ENCODE results near the gene CDKN2B.

- TF ChIP-seq, protein P1, sequence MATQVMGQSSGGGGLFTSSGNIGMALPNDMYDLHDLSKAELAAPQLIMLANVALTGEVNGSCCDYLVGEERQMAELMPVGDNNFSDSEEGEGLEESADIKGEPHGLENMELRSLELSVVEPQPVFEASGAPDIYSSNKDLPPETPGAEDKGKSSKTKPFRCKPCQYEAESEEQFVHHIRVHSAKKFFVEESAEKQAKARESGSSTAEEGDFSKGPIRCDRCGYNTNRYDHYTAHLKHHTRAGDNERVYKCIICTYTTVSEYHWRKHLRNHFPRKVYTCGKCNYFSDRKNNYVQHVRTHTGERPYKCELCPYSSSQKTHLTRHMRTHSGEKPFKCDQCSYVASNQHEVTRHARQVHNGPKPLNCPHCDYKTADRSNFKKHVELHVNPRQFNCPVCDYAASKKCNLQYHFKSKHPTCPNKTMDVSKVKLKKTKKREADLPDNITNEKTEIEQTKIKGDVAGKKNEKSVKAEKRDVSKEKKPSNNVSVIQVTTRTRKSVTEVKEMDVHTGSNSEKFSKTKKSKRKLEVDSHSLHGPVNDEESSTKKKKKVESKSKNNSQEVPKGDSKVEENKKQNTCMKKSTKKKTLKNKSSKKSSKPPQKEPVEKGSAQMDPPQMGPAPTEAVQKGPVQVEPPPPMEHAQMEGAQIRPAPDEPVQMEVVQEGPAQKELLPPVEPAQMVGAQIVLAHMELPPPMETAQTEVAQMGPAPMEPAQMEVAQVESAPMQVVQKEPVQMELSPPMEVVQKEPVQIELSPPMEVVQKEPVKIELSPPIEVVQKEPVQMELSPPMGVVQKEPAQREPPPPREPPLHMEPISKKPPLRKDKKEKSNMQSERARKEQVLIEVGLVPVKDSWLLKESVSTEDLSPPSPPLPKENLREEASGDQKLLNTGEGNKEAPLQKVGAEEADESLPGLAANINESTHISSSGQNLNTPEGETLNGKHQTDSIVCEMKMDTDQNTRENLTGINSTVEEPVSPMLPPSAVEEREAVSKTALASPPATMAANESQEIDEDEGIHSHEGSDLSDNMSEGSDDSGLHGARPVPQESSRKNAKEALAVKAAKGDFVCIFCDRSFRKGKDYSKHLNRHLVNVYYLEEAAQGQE (IDR thresholded peaks at IDR 0.05; ENCODE audit: insufficient read depth in 1 of 2, low read depth in 2 of 2, low read length in 1 of 2), result no peak
- TF ChIP-seq CTCF (IDR thresholded peaks at IDR 0.05) (no peak), TCF7L2 (IDR thresholded peaks at IDR 0.05; ENCODE audit: low read depth, low read length) (no peak)
Observed at GRCh38 chr9:21965401-21965951, 43.6 kb downstream of the CDKN2B start.
